ENCODE results near the gene NADSYN1. TPM values are rescaled to one million over a fixed set of nuclear protein-coding genes. Genes with fewer than 3 reads are reported as not detected.

The NADSYN1 gene
- 66.7 and 70.1 TPM in 2 replicates for total RNA-seq

GRCh38 chr11:71453037-71453917 is at the start of gene NADSYN1:
TSS of gene NADSYN1 (plus strand) at chr11:71453203. CDS start at chr11:71453297, 94 bp downstream.
- peak; percentile 57 for DNase-seq (ENCODE audit: low read depth)
- Histone ChIP-seq H3K27me3 (ENCODE audit: control insufficient read depth, insufficient read depth, low read length) (no peaks in the 10 kb centered on the region), H3K4me3 (ENCODE audit: low read depth, low read length) (peak within 1 kb of the TSS; percentile 94), H3K36me3 (ENCODE audit: control insufficient read depth, insufficient read depth, low read length) (peaks cover 1% of the 10 kb centered on the region)
- TF ChIP-seq CTCF (IDR thresholded peaks at IDR 0.05; ENCODE audit: insufficient read depth, low read length, poor library complexity, severe bottlenecking) = no peak

DNA sequence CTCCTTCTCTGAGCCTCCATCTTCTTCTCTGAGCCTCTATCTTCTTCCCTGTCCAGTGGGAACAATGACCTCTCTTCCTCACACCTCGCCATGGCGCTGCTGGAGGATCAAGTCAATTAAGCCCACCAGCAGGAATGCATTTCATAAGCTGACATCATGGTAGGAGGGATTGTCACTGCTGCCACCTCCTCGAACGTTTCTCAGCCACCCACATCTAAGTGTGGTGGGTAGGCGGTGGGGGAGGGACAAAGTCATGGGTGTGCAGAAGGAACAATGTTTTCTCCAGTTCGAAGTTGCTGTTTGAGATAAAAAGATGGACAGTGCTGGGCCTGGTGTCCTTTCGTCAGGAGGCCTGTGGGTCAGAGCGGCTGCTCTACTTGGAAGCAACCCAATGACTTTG is 48.8 kb upstream of the NADSYN1 start:
- Histone ChIP-seq H3K27me3 (ENCODE audit: control insufficient read depth, insufficient read depth, low read length) (no peaks in the 10 kb centered on the region), H3K36me3 (ENCODE audit: control insufficient read depth, insufficient read depth, low read length) (no peaks in the 10 kb centered on the region), H3K4me3 (ENCODE audit: low read depth, low read length) (no peak overlapping the region)
- DNase-seq (ENCODE audit: low read depth) = no peak
- TF ChIP-seq CTCF (IDR thresholded peaks at IDR 0.05; ENCODE audit: insufficient read depth, low read length, poor library complexity, severe bottlenecking) = no peak

GRCh38 chr11:71406681-71407080 is 46.3 kb upstream of the NADSYN1 start:
- H3K36me3 ChIP-seq (ENCODE audit: control insufficient read depth, insufficient read depth, low read length) = no peaks in the 10 kb centered on the region
- H3K27me3 ChIP-seq (ENCODE audit: control insufficient read depth, insufficient read depth, low read length) = no peaks in the 10 kb centered on the region
- DNase-seq (ENCODE audit: low read depth) = no peak
- TF ChIP-seq CTCF (IDR thresholded peaks at IDR 0.05; ENCODE audit: insufficient read depth, low read length, poor library complexity, severe bottlenecking) = no peak
- H3K4me3 ChIP-seq (ENCODE audit: low read depth, low read length) = no peak overlapping the region

DNA sequence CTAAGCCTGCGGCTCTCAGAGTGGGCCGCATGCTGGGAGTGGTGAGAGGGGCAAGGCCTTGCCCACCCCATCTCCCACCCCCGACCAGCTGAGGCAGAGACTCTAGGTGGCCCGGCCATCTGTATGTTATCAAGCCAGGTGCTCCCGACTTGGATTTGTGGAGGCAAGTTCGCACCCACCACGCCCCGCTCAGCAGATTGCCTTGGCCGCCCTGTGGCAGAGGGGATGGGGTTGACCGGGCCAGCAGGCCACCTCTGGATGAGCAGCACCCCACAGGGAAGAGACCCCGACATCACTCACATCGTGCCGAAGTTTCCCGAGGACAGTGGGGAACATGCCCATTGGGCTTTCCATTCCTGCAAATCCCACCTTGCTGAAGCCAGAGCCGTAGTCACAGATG is 45.6 kb upstream of the NADSYN1 start:
- no peak for TF ChIP-seq CTCF (IDR thresholded peaks at IDR 0.05; ENCODE audit: insufficient read depth, low read length, poor library complexity, severe bottlenecking)
- no peak for DNase-seq (ENCODE audit: low read depth)
- no peaks in the 10 kb centered on the region for H3K27me3 ChIP-seq (ENCODE audit: control insufficient read depth, insufficient read depth, low read length)
- no peak overlapping the region for H3K4me3 ChIP-seq (ENCODE audit: low read depth, low read length)
- H3K36me3 ChIP-seq (ENCODE audit: control insufficient read depth, insufficient read depth, low read length) = no peaks in the 10 kb centered on the region

- no peak for TF ChIP-seq CTCF (IDR thresholded peaks at IDR 0.05; ENCODE audit: insufficient read depth, low read length, poor library complexity, severe bottlenecking)
- H3K36me3 ChIP-seq (ENCODE audit: control insufficient read depth, insufficient read depth, low read length) = no peaks in the 10 kb centered on the region
- H3K4me3 ChIP-seq (ENCODE audit: low read depth, low read length) = no peak overlapping the region
- no peak for DNase-seq (ENCODE audit: low read depth)
- H3K27me3 ChIP-seq (ENCODE audit: control insufficient read depth, insufficient read depth, low read length) = no peaks in the 10 kb centered on the region
Measured at GRCh38 chr11:71408826-71409225, 44.2 kb upstream of the NADSYN1 start.
